Omental fat pad (tissue), 4 donors: Measurements from ENCODE around the gene ZBTB44. TPM values are rescaled to one million over a fixed set of nuclear protein-coding genes. Genes with fewer than 3 reads are reported as not detected.
"Not testable (repeated sequence)": the region's sequence is repeated elsewhere in the genome, so short reads cannot be mapped to it uniquely, and the experiment has no call there.

Experiments
- ATAC-seq: fragments of 150-250 bp; one replicate; pipeline ENCODE4 v1.9.1; 2016; ENCODE audit warnings: mild to moderate bottlenecking, moderate library complexity; ENCODE audit not compliant: low FRiP score
- DNase-seq: peaks from one replicate; pipeline ENCODE4 v3.0.0-alpha.2; 2019; ENCODE audit warnings: low spot score
- CTCF ChIP-seq, 3 donors: fragments of 450-650 bp; IDR thresholded peaks; one replicate each; pipeline ENCODE4 v1.5.1; 2016 to 2017; ENCODE audit warnings: antibody characterized with exemption in 3 of 3, mild to moderate bottlenecking in 3 of 3, moderate library complexity in 2 of 3
- total RNA-seq, 4 donors: library from RNA; depleted of rRNA; stranded (reverse); fragments of >200 nt; gene quantifications; one replicate each; pipeline ENCODE4 v1.1.0, GENCODE V29; 2016

The ZBTB44 gene
- total RNA-seq, 4 donors from 2014 or later: 37.0 to 81.0 (median 46.6) TPM

DNA sequence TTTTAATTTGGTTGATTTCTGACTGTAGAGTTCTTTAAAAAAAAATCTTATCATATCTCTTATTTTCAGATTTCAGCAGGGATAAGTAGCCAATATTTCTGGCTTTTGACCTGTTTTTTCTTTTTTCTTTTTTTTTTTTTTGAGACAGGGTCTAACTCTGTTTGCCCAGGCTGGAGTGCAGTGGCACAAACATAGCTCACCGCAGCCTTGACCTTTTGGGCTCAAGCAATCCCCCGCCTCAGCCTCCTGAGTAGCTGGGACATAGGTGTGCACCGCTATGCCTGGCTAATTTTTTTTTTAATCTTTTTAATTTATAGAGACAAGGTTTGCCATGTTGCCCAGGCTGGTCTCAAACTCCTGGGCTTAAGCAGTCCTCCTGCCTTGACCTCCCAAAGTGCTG, 23.9 kb upstream of the ZBTB44 start:
- no peak for TF ChIP-seq CTCF (IDR thresholded peaks at IDR 0.05)
- ATAC-seq: no peak
- no peak for DNase-seq

DNA sequence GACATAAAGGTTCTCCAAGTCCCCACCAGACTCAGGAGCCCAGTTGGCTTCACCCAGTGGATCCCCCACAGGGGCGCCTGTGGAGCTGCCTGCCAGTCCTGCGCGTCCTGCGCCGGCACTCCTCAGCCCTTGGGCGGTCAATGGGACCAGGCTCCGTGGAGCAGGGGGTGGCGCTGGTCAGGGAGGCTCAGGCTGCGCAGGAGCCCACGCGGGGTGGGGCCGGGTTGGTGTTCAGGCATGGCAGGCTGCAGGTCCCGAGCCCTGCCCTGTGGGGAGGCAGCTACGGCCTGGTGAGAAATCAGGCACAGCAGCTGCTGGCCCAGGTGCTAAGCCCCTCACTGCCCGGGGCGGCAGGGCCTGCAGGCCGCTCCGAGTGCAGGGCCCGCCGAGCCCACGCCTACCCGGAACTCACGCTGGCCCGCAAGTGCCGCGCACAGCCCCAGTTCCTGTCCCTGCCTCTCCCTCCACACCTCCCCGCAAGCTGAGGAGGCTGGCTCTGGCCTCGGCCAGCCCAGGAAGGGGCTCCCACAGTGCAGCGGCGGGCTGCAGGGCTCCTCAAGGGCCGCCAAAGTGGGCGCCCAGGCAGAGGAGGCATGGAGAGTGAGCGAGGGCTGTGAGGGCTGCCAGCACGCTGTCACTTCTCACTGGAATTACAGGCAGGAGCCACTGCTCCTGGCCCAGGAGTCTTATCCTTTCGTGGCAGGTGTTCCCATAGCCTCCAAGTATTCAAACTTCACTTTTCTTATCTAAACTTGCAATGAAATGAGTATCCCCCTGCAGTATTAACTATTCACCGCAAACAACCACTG, 22.8 kb upstream of the ZBTB44 start:
- ATAC-seq (no peak), DNase-seq (no peak)
- no peak for TF ChIP-seq CTCF (IDR thresholded peaks at IDR 0.05)

GRCh38 chr11:130331397-130331796, 16.7 kb upstream of the ZBTB44 start:
- not testable (repeated sequence) for DNase-seq, ATAC-seq

DNA sequence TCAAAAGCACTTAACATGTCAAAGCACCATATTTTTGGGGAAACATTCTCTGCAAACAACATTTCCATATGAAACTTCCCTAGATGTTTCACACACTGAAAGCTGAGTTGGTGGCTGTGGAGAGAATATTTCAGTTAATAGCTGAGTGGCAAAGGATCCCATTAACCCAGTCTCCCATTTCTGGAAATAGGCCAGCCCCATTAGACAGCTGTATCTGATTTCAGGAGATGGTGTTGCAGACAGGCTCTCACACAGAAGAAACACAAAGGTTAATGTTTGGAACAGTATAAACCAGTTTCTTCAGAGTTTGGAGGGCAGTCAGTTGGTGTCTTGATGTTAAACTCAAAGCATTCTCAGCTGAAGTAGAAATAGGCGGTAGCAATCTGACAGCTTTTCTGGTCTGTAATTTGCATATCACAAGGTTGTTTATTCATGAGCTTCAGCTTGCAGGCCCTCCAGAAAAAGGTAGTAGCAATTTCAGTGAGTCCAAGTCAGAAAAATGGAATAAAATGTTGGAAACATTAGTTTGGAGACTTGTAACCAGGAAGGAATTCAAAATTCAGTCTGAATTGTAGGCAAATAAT, 15.5 kb upstream of the ZBTB44 start:
- no peak for TF ChIP-seq CTCF (IDR thresholded peaks at IDR 0.05)
- DNase-seq (no peak), ATAC-seq (no peak)

DNA sequence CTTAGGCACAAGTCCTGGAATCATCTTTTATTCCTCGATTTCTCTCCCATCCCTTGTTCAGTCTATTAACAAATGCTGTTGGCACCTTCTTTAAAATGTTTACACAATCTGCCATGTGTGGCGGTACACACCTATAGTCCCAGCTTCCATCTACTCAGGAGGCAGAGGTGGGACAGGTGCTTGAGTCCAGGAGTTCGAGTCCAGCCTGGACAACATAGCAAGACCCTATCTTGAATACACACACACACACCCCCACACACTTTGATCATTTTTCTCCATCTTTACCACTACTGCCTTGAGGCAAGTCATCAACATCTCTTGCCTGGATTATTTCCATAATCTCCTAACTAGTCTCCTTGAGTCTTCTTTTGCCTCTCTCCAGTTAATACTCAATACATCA, 13.7 kb upstream of the ZBTB44 start:
- ATAC-seq (no peak), DNase-seq (no peak)
- TF ChIP-seq CTCF (IDR thresholded peaks at IDR 0.05): no peak

GRCh38 chr11:130327716-130328115, 13.0 kb upstream of the ZBTB44 start:
- DNase-seq: no peak

GRCh38 chr11:130325691-130326090, 11.0 kb upstream of the ZBTB44 start:
- no peak for ATAC-seq
- DNase-seq: no peak
- no peak for TF ChIP-seq CTCF (IDR thresholded peaks at IDR 0.05)

More at GRCh38 chr11:130327716-130328115, 13.0 kb upstream of the ZBTB44 start:
- no peak for ATAC-seq
- TF ChIP-seq CTCF (IDR thresholded peaks at IDR 0.05): no peak
